Fibroblast of skin of left quadriceps (primary cell): ENCODE results near the gene RAD9A.
A peak's percentile ranks its signal among the peaks of the same experiment; 100 is the strongest.

Experiments used
- DNase-seq, 2 experiments: peaks; one replicate each; pipeline ENCODE4 v3.0.0-alpha.2; 2013; ENCODE audit warnings: low read depth in 2 of 2

The RAD9A gene

GRCh38 chr11:67391304-67392182 lies at the start of gene RAD9A:
Gene RAD9A, plus strand, starts transcription at chr11:67391986. Its CDS starts 59 bp downstream, at chr11:67392045.
- DNase-seq: peak; percentile 84 to 86

- DNase-seq: no peak
These were observed 47.5 kb upstream of the RAD9A start for GRCh38 chr11:67344264-67344663.

- no peak for DNase-seq
These were observed 46.4 kb upstream of the RAD9A start for GRCh38 chr11:67345247-67345919.

GRCh38 chr11:67345920-67346819 lies 45.6 kb upstream of the RAD9A start:
- DNase-seq: no peak

GRCh38 chr11:67347964-67348749 lies 43.6 kb upstream of the RAD9A start:
- peak in 1 of 2 experiments; percentile 59 for DNase-seq

GRCh38 chr11:67349036-67349435 lies 42.8 kb upstream of the RAD9A start:
- no peak for DNase-seq

GRCh38 chr11:67349457-67349856 lies 42.3 kb upstream of the RAD9A start:
- no peak for DNase-seq

- DNase-seq: no peak
These were observed 41.8 kb upstream of the RAD9A start for GRCh38 chr11:67349928-67350465.

- DNase-seq: no peak
These were observed 40.3 kb upstream of the RAD9A start for GRCh38 chr11:67351275-67352005.

GRCh38 chr11:67352546-67353316 lies 39.1 kb upstream of the RAD9A start:
- DNase-seq: no peak

- peak; percentile 88 for DNase-seq
These were observed 38.3 kb upstream of the RAD9A start, which contains the start of gene POLD4 for GRCh38 chr11:67353317-67354074. Gene POLD4, minus strand, starts transcription at chr11:67353546. Its CDS starts 147 bp downstream, at chr11:67353399.

GRCh38 chr11:67354075-67355022 lies 37.4 kb upstream of the RAD9A start:
- peak in 1 of 2 experiments; percentile 53 for DNase-seq

GRCh38 chr11:67355023-67355793 lies 36.6 kb upstream of the RAD9A start:
- DNase-seq: no peak

GRCh38 chr11:67355794-67356386 lies 35.9 kb upstream of the RAD9A start:
- DNase-seq: no peak

- no peak for DNase-seq
These were observed 35.4 kb upstream of the RAD9A start for GRCh38 chr11:67356387-67356863.
